Upper lobe of left lung (tissue), 6 donors: Measurements from ENCODE around the gene DDR1. TPM values are rescaled to one million over a fixed set of nuclear protein-coding genes. Genes with fewer than 3 reads are reported as not detected.
A peak's percentile ranks its signal among the peaks of the same experiment; 100 is the strongest.

Experiments used
- ATAC-seq, 2 donors: fragments of 200-7000 bp; cut with Tn5 transposase; one replicate each; pipeline ENCODE4 v1.9.1; 2022; ENCODE audit warnings: mild to moderate bottlenecking in 2 of 2, moderate library complexity in 2 of 2; ENCODE audit not compliant: low FRiP score in 2 of 2
- DNase-seq, 2 donors: peaks; one replicate each; pipeline ENCODE4 v3.0.0-alpha.2; 2019 to 2020
- H3K27ac ChIP-seq, 4 donors: fragments of 200-600 bp; sonication (generic); one replicate each; pipeline ENCODE4 v1.5.1; 2016 to 2019
- H3K27me3 ChIP-seq, 4 donors: fragments of 200-600 bp; sonication (generic); one replicate each; pipeline ENCODE4 v1.5.1; 2017 to 2019
- H3K36me3 ChIP-seq, 4 donors: fragments of 200-600 bp; sonication (generic); one replicate each; pipeline ENCODE4 v1.5.1; 2016 to 2019
- H3K4me1 ChIP-seq, 4 donors: fragments of 200-600 bp; sonication (generic); one replicate each; pipeline ENCODE4 v1.5.1; 2018 to 2019
- H3K4me3 ChIP-seq, 4 donors: fragments of 200-600 bp; sonication (generic); one replicate each; pipeline ENCODE4 v1.5.1; 2017 to 2019; ENCODE audit warnings: mild to moderate bottlenecking in 2 of 4, moderate library complexity in 1 of 4
- H3K9me3 ChIP-seq, 4 donors: fragments of 200-600 bp; sonication (generic); one replicate each; pipeline ENCODE4 v1.5.1; 2018 to 2019
- CTCF ChIP-seq, 6 experiments: fragments of 450-650 bp in 4 of 6; fragments of 200-600 bp in 2 of 6; sonication (generic) in 2 of 6; IDR thresholded peaks; one replicate each; pipeline ENCODE4 v1.5.1; 2016 to 2019; ENCODE audit warnings: antibody characterized with exemption in 6 of 6
- EP300 ChIP-seq, 4 donors: sonication (generic); formaldehyde crosslinking; IDR thresholded peaks; one replicate each; pipeline ENCODE4 v1.5.1; 2017; ENCODE audit warnings: antibody characterized with exemption in 4 of 4, control low read depth in 2 of 4
- POLR2A ChIP-seq, 4 donors: fragments of 450-650 bp; IDR thresholded peaks; one replicate each; pipeline ENCODE4 v1.5.1; 2016 to 2017; ENCODE audit warnings: antibody characterized with exemption in 4 of 4, mild to moderate bottlenecking in 2 of 4
- POLR2AphosphoS5 ChIP-seq, 2 donors: sonication (generic); formaldehyde crosslinking; IDR thresholded peaks; one replicate each; pipeline ENCODE4 v1.5.1; 2017; ENCODE audit warnings: antibody characterized with exemption in 2 of 2
- whole genome bisulfite sequencing, 2 donors: methylation state at CpG; one replicate each; pipeline ENCODE4 v1.1.5; 2017 to 2018; 5-methylcytosine and 5-hydroxymethylcytosine counted together
- total RNA-seq, 6 donors: library from RNA; depleted of rRNA in 4 of 6; stranded (reverse); fragments of >200 nt in 4 of 6; gene quantifications; one replicate each; pipeline versions ENCODE4 v1.1.0 to v1.2.1, GENCODE V29; 2016 to 2021
- donor health status: DM: no; HTN: no; CAD: no; lungs with moderate emphysema.
- donor health status: DM: no; HTN: yes; CAD: no; lungs with severe emphysema.

The DDR1 gene
- total RNA-seq, 6 donors from 2014 or later = 75.4 to 147 (median 111) TPM

GRCh38 chr6:30932665-30933365, 48.5 kb downstream of the DDR1 start:
- Histone ChIP-seq H3K27ac (peak overlapping the region; percentile 77 to 88 (median 80)), H3K36me3 (no peaks in the 10 kb centered on the region), H3K4me1 (peaks cover 0 to 18% (median 5%) of the 10 kb centered on the region in 4 donors), H3K27me3 (no peaks in the 10 kb centered on the region), H3K9me3 (no peaks in the 10 kb centered on the region), H3K4me3 (peak overlapping the region in 1 of 4 donors; percentile 6)
- ATAC-seq (no peak), DNase-seq (no peak)
- no peak for TF ChIP-seq CTCF (IDR thresholded peaks at IDR 0.05)
- TF ChIP-seq POLR2AphosphoS5 (IDR thresholded peaks at IDR 0.05) = no peak
- no peak for TF ChIP-seq EP300 (IDR thresholded peaks at IDR 0.05)
- no peak for TF ChIP-seq POLR2A (IDR thresholded peaks at IDR 0.05)
- 52 to 70% methylated on average over 6 of the region's 6 CpGs for WGBS, 2 donors

GRCh38 chr6:30935018-30935417, 50.7 kb downstream of the DDR1 start:
- peak in 1 of 2 donors; percentile 44 for ATAC-seq
- H3K4me3 ChIP-seq = peak overlapping the region in 2 of 4 donors; percentile 38 to 46
- peak overlapping the region; percentile 48 to 88 (median 70) for H3K27ac ChIP-seq

GRCh38 chr6:30937265-30937664, 52.9 kb downstream of the DDR1 start:
- TF ChIP-seq EP300 (IDR thresholded peaks at IDR 0.05) (peak in 1 of 4 donors; percentile 35), POLR2AphosphoS5 (IDR thresholded peaks at IDR 0.05) (peak in 1 of 2 donors; percentile 61), POLR2A (IDR thresholded peaks at IDR 0.05) (peak in 1 of 4 donors; percentile 85), CTCF (IDR thresholded peaks at IDR 0.05) (no peak)
- peak overlapping the region in 3 of 4 donors; percentile 23 to 46 (median 38) for H3K4me3 ChIP-seq
- DNase-seq (peak in 1 of 2 donors; percentile 80), ATAC-seq (peak in 1 of 2 donors; percentile 32)
- no peaks in the 10 kb centered on the region for H3K9me3 ChIP-seq
- H3K27me3 ChIP-seq = no peaks in the 10 kb centered on the region
- no peaks in the 10 kb centered on the region for H3K36me3 ChIP-seq
- peak overlapping the region; percentile 50 to 88 (median 71) for H3K27ac ChIP-seq
- 56 to 84% methylated on average over 6 of the region's 6 CpGs for WGBS, 2 donors
- H3K4me1 ChIP-seq = peaks cover under 1 to 28% (median 8%) of the 10 kb centered on the region in 4 donors

More at GRCh38 chr6:30935018-30935417, 50.7 kb downstream of the DDR1 start:
- Histone ChIP-seq H3K36me3 (no peaks in the 10 kb centered on the region), H3K4me1 (peaks cover 0 to 27% (median 5%) of the 10 kb centered on the region in 4 donors), H3K9me3 (no peaks in the 10 kb centered on the region), H3K27me3 (no peaks in the 10 kb centered on the region)
- TF ChIP-seq POLR2A (IDR thresholded peaks at IDR 0.05) = peak in 1 of 4 donors; percentile 62
- peak in 2 of 4 donors; percentile 82 to 97 for TF ChIP-seq EP300 (IDR thresholded peaks at IDR 0.05)
- TF ChIP-seq POLR2AphosphoS5 (IDR thresholded peaks at IDR 0.05) = peak; percentile 38 to 69
- TF ChIP-seq CTCF (IDR thresholded peaks at IDR 0.05) = no peak
- 5 to 6% methylated on average over 3 of the region's 3 CpGs for WGBS, 2 donors
- DNase-seq = peak in 1 of 2 donors; percentile 89

GRCh38 chr6:30938730-30939129, 54.4 kb downstream of the DDR1 start:
- Histone ChIP-seq H3K27ac (peak overlapping the region in 2 of 4 donors; percentile 58 to 69), H3K9me3 (no peaks in the 10 kb centered on the region), H3K4me3 (no peak overlapping the region), H3K36me3 (no peaks in the 10 kb centered on the region), H3K4me1 (peaks cover 9 to 37% (median 14%) of the 10 kb centered on the region in 4 donors), H3K27me3 (no peaks in the 10 kb centered on the region)
- WGBS, 2 donors = 66 to 85% methylated on average over 4 of the region's 4 CpGs
- TF ChIP-seq EP300 (IDR thresholded peaks at IDR 0.05) (no peak), POLR2A (IDR thresholded peaks at IDR 0.05) (no peak), CTCF (IDR thresholded peaks at IDR 0.05) (no peak), POLR2AphosphoS5 (IDR thresholded peaks at IDR 0.05) (no peak)
- no peak for DNase-seq
- ATAC-seq = no peak
